Left renal pelvis (tissue), 4 donors: ENCODE data around the gene CCDC134. TPM values are rescaled to one million over a fixed set of nuclear protein-coding genes. Genes with fewer than 3 reads are reported as not detected.
A peak's percentile ranks its signal among the peaks of the same experiment; 100 is the strongest.
"Not testable (repeated sequence)": the region's sequence is repeated elsewhere in the genome, so short reads cannot be mapped to it uniquely, and the experiment has no call there.

ENCODE experiments used
- DNase-seq, 4 donors: peaks; one replicate each; pipeline ENCODE4 v3.0.0-alpha.2; 2013; ENCODE audit warnings: low read depth in 4 of 4, low spot score in 3 of 4
- polyA plus RNA-seq, 4 donors: library from polyadenylated mRNA; unstranded; fragments of 120-200 nt; gene quantifications; one replicate each; pipeline ENCODE4 v1.2.1, GENCODE V29; 2013; ENCODE audit not compliant: insufficient read length in 4 of 4

CCDC134 gene
- polyA plus RNA-seq, 4 donors = 5.3 to 10.2 (median 8.2) TPM

DNA sequence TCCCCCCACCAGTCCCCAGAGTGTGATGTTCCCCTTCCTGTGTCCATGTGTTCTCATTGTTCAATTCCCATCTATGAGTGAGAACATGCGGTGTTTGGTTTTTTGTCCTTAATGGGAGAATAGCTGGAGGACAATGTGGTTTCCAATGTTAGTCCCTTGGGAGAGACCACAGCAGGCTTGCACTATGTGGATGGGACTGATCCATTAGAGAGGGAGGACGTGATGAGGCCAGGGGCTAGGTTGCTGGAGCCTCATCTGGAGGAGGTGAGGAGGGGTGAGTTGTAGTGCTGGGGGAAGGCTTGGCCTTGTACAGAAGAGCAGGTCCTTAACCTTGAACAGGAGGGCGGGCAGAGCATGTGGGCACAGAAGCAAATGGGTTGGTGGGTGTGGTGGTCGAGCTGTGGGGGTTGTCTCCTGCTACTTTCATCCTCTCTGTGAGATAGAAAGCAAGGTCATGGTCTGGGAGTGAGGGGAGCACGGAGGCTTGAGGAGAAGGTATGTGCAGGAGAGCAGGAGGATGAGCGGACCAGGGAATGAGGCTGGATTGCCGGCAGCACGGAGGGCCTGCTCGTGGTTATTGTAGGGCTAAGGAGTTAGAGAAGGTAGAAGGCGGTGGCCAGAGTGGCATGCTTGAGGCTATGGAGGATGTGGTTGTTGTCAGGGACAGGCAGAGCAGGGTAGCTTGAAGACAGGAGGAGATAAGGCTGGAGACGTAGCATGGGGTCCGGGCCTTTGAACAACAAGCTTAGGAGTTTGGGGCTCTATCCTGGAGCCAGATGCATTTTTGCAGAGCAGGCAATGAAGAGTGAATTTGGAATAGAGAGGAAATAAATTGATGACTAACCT lies 21.2 kb downstream of the CCDC134 start:
- DNase-seq = no peak

DNA sequence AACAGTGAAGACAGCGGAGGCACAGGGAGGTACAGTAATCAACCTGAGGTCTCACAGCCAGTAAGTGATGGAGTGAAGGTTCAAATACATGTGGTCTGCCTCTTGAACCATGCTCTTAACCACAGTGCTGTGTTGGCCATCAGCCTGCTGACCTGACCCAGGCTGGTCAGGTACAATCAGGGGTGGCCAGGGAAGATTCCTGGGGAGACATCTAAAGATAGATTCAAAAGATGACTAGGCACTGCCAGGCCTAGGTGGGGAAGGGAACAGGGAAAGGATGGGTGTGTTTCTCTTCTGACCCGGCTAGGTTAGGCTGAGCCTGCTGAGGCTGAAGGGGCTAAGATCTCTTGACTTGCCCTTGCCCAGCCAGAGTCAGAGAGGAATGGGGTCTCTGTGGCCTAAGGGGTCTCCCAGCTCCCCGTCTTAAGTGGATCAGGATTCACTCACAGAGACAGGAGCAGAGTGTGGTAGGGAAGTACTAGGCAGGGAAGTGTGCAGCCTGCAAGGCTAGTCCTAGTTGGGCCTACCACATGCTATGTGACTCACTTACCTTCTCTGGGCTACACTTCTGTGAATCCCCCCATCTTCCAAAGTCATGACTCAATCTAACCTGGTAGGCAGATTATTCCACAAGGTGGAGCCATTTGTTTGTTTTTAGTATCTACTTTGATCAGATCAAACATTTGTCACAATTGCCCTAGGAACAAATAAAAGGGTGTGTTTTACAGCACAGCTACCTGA lies 22.0 kb downstream of the CCDC134 start:
- no peak for DNase-seq

DNA sequence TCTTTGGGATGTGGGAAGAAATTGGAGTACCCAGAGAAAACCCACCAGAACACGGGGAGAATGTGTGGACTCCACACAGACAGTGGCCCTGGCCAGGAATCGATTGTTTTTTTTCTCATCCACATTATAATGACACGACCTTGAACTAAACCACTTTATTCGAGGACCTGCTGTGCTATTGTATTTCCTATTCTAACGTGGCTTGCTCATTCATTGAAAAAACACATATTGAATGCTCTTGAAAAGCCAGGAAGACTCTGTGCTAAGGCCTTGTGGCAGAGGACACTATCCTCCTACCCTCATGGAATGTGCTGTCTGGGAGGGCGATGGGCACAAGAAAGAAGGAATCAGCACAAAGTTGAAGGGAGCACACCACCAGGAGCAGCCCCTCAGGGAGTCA lies 23.3 kb downstream of the CCDC134 start:
- DNase-seq = no peak

DNA sequence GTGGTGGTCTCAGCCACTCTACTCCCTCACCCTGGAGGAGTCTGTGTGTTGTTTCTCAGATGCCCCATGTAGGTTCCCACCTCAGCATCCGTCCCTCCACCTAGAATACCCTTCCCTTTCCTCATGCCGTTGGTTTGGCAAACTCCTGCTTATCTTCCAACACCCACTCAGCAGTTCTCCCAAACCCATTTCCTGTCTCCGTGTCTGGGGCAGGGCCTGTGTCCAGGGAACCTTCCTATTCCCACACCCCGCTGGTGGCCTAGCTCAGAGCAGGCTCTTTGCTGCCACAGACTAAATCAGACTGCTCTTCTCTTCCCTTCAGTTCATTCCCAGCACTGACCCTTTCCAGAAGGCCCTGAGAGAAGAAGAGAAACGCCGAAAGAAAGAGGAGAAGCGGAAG lies 24.9 kb downstream of the CCDC134 start:
- no peak for DNase-seq

DNA sequence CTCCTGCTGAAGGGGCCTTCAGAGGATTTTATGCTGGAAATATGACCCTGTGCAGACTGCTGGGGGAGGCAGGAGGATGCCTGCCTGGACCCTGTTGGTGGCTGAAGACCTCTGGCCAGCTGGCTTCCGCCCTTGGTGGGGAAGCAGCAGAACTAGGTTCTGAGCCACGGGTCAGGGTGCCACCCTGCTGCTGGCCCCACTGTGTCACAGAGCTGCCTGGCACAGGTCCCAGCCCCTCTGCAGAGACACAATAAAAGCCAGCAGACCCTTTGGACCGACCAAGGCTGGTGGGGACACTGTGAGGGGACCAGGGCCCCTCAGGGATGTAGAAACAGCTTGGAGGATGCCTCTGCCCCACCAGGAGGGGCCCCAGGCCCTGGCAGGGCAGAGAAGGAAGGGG lies 25.5 kb downstream of the CCDC134 start:
- DNase-seq = no peak

DNA sequence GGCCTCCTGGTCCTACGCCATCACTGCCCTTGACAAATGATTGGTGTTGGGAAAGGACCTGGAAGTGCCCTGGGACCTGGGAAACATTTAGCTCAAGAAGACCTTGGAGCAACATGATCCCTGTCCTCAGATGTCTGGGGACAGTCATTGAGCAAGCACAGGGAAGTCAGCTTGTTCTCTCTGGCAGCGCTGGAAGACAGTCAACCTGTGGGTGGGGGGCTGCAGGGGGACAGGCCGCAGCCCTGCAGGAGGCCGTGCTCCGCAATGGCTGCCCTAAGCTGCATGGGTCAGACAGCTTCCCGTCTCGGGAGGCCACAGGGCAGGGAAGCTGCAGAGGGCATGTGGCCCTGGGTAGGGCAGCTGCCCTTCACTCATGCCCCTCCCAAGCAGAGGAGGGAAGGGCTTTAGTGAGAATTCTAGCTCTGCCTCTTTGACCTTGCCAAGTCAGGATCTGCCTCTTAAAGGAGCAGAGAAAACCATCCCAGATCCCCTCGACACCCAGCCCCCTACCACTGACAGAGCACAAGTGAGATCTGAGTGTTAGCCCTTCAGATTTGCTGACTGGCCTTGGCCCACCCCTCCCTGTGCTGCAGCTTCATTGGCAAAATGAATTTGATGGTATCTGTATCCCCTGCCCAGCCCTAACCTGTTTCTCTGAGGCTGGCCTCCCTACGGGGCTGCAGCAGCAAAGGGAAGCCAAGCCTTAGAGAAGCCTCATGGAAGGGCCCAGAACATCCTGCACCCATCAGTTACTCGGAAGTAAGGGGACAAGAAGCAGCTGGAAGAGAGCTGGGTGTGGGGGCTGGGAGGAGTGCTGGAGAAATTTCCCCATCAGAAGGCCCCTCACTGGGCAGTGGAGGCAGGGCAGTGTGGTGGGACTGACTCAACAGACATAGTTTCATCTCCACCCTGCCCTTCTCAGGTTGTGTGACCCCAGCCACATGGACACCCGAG lies 26.2 kb downstream of the CCDC134 start:
- DNase-seq = no peak

DNA sequence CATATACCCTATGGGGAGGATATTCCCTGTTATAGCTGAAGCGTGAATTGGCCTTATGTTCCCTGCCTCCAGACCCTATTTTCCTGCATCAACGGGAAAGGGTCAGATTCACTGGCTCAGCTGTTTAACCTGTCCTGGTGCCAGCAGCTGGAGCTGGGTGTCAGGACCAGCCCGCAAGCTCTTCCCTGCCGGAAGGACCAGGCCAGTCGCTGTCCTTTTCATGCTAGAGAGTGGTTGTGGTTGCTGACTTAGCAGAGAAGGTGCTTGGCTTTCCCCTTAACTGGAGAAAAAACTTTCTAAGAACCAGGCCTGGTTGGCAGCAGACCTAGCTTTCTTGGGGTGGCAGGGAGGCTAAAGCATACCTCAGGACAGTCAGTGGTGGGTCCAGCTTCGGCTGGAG lies 27.2 kb downstream of the CCDC134 start:
- no peak for DNase-seq

DNA sequence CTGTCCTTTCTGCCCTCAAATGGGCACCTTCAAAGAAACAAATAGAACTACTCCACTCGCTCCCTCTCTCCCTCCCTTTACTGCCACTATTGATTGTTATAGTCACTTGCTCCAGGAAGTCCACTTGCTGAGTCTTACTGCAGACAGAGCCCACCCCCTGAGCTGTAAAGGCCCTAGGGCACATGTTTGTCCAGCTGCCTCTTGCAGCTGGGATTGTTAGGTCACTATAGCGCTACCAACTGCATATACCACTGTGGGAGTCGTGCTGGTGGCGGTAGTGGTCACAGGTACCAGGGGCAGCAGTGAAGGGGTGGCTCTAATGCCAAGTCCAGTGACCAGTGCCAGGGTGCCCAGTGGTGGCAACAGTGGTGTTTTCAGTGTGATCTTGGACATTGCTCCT lies 28.0 kb downstream of the CCDC134 start:
- no peak for DNase-seq

DNA sequence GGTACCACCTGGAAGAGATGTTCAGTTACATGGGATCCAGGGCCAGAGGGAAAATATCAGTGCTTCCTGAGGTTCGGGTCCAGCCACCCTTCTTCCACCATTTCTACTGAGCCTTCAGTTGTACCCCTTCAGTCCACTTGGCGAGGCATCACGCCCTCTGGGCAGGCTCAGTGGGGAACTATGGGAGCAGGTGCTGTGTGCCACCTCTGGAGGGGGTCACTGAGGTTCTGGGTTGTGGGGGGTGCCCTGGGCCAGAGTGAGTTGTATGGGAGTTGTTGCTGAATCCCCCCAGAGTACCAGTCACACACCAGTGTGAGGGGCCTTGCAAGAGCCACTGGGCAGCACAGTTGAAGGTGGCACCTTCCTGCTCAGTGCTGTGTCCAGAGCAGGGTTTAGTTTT lies 29.7 kb downstream of the CCDC134 start:
- DNase-seq = no peak

DNA sequence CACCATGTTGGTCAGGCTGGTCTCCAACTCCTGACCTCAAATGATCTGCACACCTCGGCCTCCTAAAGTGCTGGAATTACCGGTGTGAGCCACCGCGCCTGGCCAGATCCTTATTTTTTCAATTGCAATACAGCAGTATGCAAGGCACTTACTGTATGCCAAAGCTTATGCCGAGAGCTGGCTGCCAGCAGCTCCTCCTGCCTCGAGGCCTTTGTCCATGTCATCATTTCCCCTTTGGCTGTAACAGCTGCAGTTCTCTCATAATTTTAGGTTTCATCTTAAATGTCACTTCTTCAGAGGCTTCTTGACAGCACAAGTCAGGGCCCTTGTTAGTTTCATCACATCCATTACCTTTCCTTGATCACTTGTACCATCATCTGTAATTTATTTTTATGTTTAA lies 30.9 kb downstream of the CCDC134 start:
- DNase-seq = no peak

DNA sequence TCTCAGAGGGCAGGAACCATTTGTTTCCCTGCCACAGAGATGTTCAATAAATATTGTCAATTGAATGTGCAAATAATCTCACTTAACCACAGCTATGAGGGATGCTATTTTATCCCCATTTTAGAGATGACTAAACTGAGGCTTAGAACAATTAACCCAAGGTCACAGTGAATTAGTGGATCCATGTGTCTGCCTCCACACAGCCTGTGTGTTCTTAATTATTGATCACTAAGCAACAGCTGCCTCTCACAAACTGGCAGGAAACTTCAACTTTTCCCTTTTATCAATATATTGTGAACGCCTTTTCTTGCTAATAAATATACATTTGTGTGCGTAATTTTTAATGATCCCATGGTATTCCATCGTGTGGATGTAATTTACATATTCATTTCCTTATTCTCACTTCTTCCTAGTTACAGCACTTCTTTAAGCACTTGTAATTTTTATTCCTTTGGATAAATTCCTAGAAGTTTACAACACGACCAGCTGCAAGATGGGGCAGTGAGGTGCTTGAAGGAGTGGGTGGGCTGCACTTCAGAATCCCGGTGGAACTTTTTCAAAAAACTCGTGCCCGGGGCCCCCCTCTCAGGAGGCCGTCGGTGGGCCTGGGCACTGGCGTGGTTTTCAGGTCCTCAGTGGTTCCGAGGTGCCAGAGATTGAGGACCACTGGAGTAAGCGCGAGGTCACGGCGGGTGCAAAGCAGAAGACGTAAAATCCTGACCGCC lies 31.5 kb downstream of the CCDC134 start:
- DNase-seq = no peak

DNA sequence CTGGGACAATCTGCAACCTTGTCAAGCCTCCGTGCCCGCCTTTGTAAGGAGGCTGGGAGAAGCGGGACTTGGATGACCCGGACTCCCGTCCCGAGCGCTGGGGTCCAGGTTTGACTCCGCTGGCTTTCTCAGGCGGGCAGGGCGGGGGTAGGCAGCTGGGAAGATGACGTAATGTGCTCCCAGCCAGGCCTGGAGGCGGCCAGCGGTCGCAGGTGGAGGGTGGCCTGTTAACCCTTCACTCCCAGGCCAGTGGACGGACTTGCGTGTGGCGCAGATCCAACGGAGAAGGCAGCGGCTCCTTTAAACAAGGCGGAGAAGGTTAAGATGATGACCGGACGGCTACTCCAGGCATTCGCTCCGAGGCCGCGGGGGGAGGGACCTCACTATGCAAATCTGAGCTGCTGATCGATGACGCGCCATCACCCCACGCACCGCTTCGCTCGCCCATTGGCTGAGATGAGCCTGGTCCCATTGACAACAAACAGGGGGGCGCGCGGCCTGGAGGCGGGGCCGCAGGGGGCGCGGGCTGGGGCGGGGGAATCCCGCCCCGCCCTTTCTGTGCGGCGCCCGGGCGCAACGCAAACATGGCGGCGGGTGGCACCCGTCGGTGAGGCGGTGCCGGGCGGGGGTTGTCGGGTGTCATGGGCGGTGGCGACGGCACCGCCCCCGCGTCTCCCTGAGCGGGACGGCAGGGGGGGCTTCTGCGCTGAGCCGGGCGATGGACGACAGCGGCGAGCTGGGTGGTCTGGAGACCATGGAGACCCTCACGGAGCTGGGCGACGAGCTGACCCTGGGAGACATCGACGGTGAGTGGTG lies 32.3 kb downstream of the CCDC134 start, which contains the start of gene SREBF2:
Gene SREBF2 (plus strand): TSS at position 553 of the 816 bp plus-strand sequence. CDS start 166 bp downstream, at position 719.
- peak; percentile 99 for DNase-seq

DNA sequence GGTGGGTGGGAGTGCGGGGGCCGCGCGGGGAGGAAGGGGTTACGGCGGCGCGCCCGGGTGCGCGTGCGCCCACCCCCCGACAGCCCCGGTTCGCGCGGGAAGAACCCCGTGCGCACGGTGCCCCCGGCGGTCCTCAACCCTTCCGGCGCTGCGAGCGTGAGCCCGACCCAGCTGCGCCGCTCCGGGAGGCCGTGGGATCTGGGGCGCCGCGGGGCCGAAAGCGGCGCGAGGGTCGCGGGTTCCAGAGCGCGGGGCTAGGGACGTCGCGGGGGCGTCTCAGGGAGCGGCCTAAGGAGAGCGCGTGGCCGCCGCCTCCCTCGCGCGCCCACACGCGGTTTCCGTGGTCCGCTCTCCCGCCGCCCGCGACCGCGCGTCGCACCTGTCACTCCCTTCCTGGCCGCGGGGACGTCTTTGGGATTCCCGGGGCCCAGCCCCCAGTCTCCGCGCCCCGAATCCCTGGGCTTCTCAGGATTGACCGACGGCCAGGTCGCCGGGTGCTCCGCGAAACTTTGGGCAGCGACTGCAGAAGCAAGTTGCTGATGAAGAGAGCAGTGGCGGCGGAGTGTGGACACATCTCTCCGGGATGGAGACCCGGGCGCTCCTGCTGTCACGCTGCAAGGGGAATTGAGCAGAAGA lies 33.0 kb downstream of the CCDC134 start:
- DNase-seq = no peak

DNA sequence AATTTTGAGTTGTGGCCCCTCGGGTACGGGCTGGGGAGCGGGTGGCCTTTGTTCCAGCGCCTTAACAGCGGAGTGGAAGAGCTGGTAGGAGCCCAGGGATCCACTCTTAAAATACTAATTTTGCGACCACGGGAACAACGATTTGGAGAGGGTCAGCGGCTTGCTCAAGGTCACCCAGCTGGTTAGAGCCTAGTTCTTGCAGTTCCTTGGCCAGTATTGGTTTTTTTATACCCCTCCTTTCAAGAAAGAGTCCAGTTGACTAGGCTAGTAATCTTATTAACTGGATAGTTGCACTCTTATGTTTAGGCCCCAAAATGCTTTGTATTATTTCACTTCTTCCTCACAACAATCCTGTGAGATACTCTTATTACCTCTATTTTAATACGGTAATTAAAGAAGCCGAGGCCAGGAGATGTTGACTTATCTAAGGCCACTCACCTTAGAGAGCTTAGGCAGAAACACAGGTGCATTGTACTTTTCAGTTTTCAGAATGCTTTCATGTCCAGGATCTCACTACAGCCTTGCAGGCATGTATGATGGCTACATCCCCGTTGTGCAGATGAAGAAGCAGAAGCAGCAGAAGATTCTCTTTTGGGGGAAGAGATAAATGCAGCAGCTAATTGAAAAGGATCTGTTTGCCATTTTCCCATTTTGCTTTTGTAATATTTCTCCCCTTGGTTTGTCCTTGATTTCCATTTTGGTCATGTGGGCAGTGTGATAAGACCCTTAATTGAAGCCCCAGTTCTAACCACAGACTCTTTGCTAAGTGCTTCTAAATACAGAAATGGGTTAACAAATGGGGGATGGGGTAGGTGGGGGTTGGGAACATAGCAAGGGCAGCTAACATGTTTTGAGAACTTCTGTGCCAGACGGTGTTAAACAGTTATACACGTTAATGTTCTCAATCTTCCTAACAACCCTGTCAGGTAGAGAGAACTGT lies 33.8 kb downstream of the CCDC134 start:
- DNase-seq = no peak

DNA sequence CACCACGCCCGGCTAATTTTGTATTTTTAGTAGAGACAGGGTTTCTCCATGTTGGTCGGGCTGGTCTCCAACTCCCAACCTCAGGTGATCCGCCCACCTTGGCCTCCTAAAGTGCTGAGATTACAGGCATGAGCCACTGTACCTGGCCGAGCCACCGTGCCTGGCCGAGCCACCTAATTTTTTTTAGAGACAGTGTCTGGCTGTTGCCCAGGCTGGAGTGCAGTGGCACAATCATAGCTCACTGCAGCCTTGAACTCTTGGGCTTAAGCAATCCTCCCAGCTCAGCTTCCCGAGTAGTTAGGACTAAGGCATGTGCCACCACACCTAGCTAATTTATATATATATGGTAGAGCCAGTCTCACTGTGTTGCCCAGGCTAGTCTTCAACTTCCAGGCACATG lies 35.0 kb downstream of the CCDC134 start:
- not testable (repeated sequence) for DNase-seq

DNA sequence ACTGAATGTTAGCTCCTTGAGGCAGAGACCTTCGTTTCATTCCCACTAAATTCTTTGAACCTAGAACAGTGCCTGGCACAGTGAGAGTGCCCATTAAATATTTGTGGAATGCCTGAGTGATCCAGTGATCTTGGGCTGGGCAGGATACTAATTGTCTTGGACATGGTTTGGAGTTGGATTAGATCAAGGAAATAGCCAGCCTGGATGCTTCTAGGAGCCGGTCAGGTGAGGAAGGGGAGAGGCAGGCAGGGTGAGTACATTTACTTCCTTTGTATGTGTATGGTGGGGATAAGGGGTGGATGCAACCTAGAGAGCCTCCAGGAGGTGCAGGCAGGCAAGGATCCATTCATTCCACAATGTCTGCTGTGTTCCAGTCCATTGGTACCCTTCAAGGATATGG lies 36.1 kb downstream of the CCDC134 start:
- DNase-seq = no peak

DNA sequence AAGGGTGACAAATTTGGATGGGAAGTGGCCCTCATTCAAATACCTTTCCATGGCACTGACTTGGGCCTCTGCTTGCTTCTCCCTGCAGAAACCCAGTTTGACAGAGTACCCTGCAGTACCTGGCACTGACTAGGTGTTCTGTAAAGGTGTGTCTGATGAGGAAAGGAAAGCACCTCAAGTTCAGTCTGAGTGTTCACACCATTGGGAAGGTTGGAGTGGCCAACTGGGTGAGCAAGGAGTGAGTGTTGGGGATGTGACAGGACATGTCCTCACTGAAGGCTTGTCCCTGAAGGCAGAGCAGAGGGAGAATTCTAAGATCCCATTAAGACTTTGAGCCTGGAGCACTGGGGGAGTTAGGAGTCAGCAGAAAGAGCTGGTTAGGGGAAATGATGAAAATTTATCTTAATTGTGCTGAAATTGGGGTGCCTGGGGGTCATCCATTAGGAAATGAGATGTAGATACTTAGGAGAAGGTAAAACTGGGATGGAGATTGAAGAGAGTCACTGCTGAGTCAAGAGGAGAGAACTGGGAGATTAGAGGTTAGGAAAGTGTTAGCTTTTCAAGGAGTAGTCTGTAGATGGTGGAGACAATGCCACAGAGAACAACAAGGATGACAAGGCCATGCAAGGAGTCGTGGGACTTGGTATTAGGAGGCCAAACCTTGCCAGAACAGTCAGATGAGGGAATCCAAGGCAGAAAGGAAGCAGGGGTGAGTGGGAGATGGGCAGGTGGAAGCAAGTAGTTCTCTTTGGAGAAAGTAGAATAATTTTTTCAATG lies 38.6 kb downstream of the CCDC134 start:
- DNase-seq = no peak
